Peyer's patch (tissue), 4 donors: Measurements from ENCODE around the gene ST7. TPM values are rescaled to one million over a fixed set of nuclear protein-coding genes. Genes with fewer than 3 reads are reported as not detected.

Experiments
- DNase-seq, 3 donors: peaks; one replicate each; pipeline ENCODE4 v3.0.0-alpha.2; 2017 to 2019
- H3K27ac ChIP-seq, 4 donors: fragments of 200-600 bp; sonication (generic); one replicate each; pipeline ENCODE4 v1.5.1; 2016 to 2019
- H3K27me3 ChIP-seq, 2 donors: fragments of 200-600 bp; sonication (generic); one replicate each; pipeline ENCODE4 v1.5.1; 2019
- H3K36me3 ChIP-seq, 3 donors: fragments of 200-600 bp; sonication (generic); one replicate each; pipeline ENCODE4 v1.5.1; 2016 to 2019
- H3K4me1 ChIP-seq, 4 donors: fragments of 200-600 bp; sonication (generic); one replicate each; pipeline ENCODE4 v1.5.1; 2016 to 2019
- H3K4me3 ChIP-seq, 4 donors: fragments of 200-600 bp; sonication (generic); 1 replicate in 3 of 4; 2 replicates in 1 of 4; pipeline ENCODE4 v1.5.1; 2016 to 2019; ENCODE audit warnings: mild to moderate bottlenecking in 1 of 4
- H3K9me3 ChIP-seq, 4 donors: fragments of 200-600 bp; sonication (generic); one replicate each; pipeline ENCODE4 v1.5.1; 2016 to 2019; ENCODE audit warnings: mild to moderate bottlenecking in 1 of 4
- POLR2A ChIP-seq, 2 donors: fragments of 450-650 bp; IDR thresholded peaks; one replicate each; pipeline ENCODE4 v1.5.1; 2017; ENCODE audit warnings: antibody characterized with exemption in 2 of 2, mild to moderate bottlenecking in 2 of 2, moderate library complexity in 2 of 2
- total RNA-seq, 4 donors: library from RNA; depleted of rRNA; stranded (reverse); fragments of >200 nt; gene quantifications; one replicate each; pipeline ENCODE4 v1.1.0, GENCODE V29; 2016
- TF ChIP-seq, protein P1 (sequence below), 6 experiments: fragments of 450-650 bp in 4 of 6; fragments of 200-600 bp in 2 of 6; sonication (generic) in 1 of 6; IDR thresholded peaks; one replicate each; pipeline ENCODE4 v1.5.1; 2017 to 2019; ENCODE audit warnings: antibody characterized with exemption in 6 of 6, mild to moderate bottlenecking in 3 of 6, moderate library complexity in 1 of 6

ST7 gene
- total RNA-seq, 4 donors from 2014 or later: 26.8 to 39.6 (median 29.8) TPM

DNA sequence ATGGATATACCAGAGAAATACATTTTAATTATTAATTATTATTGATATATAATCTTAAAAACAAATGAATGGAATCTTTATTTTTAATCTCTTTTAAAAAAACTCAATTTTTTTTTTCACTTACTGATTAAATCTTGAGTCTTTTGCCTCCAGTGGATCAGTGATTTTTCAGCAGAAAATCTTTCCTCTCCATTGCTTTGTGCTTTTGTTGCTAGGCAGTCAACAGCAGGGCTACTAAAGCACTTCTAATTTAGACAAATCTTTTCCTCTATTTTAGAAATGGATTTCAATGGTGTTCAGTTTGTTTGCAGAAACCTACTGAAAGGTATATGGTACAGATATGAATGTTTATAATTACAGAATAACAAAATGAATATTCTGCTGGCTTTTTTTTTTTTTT lies 143.6 kb downstream of the ST7 start:
- Histone ChIP-seq H3K4me1 (no peaks in the 10 kb centered on the region), H3K36me3 (no peaks in the 10 kb centered on the region), H3K9me3 (no peaks in the 10 kb centered on the region), H3K27me3 (no peaks in the 10 kb centered on the region), H3K4me3 (no peak overlapping the region), H3K27ac (no peak overlapping the region)
- no peak for TF ChIP-seq POLR2A (IDR thresholded peaks at IDR 0.05)
- TF ChIP-seq, protein P1, sequence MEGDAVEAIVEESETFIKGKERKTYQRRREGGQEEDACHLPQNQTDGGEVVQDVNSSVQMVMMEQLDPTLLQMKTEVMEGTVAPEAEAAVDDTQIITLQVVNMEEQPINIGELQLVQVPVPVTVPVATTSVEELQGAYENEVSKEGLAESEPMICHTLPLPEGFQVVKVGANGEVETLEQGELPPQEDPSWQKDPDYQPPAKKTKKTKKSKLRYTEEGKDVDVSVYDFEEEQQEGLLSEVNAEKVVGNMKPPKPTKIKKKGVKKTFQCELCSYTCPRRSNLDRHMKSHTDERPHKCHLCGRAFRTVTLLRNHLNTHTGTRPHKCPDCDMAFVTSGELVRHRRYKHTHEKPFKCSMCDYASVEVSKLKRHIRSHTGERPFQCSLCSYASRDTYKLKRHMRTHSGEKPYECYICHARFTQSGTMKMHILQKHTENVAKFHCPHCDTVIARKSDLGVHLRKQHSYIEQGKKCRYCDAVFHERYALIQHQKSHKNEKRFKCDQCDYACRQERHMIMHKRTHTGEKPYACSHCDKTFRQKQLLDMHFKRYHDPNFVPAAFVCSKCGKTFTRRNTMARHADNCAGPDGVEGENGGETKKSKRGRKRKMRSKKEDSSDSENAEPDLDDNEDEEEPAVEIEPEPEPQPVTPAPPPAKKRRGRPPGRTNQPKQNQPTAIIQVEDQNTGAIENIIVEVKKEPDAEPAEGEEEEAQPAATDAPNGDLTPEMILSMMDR (IDR thresholded peaks at IDR 0.05): no peak
- no peak for DNase-seq

DNA sequence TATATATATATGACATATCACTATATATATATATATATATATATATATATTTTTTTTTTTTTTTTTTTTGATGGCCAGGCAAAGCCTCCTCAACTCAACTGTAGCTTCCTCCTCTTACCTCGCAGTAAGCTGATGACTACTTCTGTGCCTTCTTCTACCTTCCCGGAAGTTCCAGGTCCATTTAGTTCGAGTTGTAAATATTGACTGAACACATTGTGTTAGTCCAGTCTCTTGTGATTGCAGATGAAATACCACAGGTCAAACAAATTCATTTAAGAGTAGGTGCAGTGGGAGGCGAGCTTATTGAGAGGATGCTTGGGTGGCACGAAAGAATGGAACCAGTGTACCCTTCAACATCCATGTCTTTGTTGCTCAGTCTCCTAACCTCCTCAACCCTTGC lies 144.6 kb downstream of the ST7 start:
- H3K27me3 ChIP-seq: no peaks in the 10 kb centered on the region
- H3K36me3 ChIP-seq: no peaks in the 10 kb centered on the region
- H3K4me1 ChIP-seq: no peaks in the 10 kb centered on the region
- no peak overlapping the region for H3K4me3 ChIP-seq
- H3K9me3 ChIP-seq: no peaks in the 10 kb centered on the region
- no peak overlapping the region for H3K27ac ChIP-seq
- TF ChIP-seq, protein P1 (IDR thresholded peaks at IDR 0.05): no peak
- no peak for TF ChIP-seq POLR2A (IDR thresholded peaks at IDR 0.05)
- no peak for DNase-seq

DNA sequence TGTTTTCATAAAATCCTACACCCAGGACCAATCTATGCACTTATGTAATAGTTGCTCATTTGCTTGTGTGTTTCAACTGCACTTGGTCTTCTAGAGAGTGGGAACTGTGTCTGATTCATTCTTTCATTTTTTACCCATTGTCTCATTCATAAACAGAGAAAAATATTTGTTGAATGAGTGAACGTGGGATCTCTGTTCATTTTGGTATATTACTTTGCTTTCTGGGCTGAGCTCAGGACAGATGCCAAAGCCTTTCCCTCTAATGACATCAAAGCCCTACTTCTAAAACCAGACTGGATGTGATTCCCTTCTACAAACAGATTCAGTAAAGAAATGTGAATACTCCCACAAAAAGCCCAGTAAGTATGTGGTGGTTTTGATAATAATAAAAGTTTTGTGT lies 145.2 kb downstream of the ST7 start:
- Histone ChIP-seq H3K4me3 (no peak overlapping the region), H3K4me1 (no peaks in the 10 kb centered on the region), H3K9me3 (no peaks in the 10 kb centered on the region), H3K27me3 (no peaks in the 10 kb centered on the region), H3K36me3 (no peaks in the 10 kb centered on the region), H3K27ac (no peak overlapping the region)
- no peak for DNase-seq
- TF ChIP-seq POLR2A (IDR thresholded peaks at IDR 0.05): no peak
- TF ChIP-seq, protein P1 (IDR thresholded peaks at IDR 0.05): no peak

DNA sequence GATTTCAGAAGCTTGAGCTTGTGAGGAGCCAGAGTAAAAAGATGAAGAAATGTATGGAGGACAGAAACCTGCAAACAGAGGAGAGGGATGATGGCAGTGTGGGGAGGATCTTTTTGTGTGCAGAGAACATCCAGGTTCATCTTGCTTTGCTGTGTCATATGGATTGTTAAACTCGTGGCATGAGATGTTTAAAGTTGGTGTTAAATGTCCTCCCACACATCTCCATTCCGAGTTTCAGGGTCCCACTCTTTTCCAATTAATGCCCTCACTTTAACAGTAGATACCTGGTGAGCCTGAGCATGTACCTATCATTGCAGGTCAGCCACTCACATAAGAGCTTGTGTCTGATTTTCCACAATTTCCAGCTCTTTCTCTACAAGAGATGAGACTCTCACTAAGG lies 147.7 kb downstream of the ST7 start:
- Histone ChIP-seq H3K27ac (no peak overlapping the region), H3K36me3 (no peaks in the 10 kb centered on the region), H3K9me3 (no peaks in the 10 kb centered on the region), H3K4me1 (no peaks in the 10 kb centered on the region), H3K4me3 (no peak overlapping the region), H3K27me3 (no peaks in the 10 kb centered on the region)
- no peak for TF ChIP-seq POLR2A (IDR thresholded peaks at IDR 0.05)
- DNase-seq: no peak

DNA sequence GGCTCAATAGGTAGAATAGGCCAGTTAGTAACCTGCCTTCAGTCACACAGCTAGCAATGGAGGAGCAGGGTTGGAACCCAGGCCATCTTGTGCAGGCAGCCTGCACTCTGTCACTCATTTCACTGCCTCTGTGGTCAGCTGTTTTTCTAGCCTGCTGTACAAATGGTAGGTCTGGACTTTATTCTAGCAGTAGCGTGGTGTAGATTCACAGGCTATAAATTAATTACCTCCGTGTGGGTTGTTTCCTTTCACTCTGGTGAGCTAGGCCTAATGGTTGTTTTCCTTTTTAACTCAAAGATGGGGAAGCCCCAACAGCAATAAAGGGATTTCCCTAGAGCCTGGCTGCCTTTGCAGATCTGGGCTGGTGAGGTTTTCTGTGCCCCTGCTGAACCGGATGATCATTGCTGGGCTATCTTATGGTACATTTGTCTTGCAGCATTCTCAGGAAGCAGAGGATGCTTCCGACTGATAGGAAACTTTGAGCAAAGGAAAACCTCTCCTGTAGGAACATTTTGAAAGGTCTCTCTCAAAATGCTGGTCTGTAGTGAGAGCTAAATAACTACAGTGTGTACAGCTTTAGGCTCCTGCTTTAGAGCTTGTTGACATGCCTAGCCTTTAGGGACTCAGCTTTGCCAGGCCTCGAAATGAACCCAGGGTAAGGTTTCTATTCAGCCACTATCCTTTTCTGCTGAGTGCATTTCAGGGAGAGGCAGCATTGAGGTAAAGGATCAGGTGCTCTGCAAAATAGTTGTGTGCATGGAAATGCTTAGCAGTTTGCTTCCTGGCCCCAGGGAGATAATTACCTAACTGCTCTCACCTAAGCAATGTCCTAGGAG lies 157.4 kb downstream of the ST7 start:
- no peaks in the 10 kb centered on the region for H3K27me3 ChIP-seq
- peak overlapping the region in 1 of 4 donors; percentile 15 for H3K27ac ChIP-seq
- TF ChIP-seq, protein P1 (IDR thresholded peaks at IDR 0.05): no peak
- DNase-seq: peak in 2 of 3 donors; percentile 52 to 54
- H3K4me3 ChIP-seq: no peak overlapping the region
- peaks cover 0 to 16% (median 0%) of the 10 kb centered on the region in 4 donors for H3K4me1 ChIP-seq
- H3K36me3 ChIP-seq: no peaks in the 10 kb centered on the region
- H3K9me3 ChIP-seq: no peaks in the 10 kb centered on the region

DNA sequence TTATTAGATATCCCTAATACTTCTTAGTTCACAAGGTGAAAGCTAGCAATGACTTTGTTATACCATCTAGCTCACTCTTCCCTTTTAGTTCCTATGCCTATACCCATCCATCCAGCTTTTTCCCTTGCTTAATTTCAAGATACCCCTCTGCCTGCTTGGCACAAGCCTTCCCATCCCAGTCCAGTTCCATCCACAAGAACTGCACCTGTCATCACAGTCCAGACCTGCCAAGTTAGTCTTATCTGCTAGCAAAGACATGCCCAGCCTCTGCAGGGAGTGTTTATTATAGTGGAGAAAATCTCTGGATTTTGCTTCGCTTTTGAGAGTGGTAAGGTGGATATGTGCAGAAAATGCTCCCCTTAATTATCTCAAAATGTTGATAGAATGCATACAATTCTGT lies 158.2 kb downstream of the ST7 start:
- Histone ChIP-seq H3K27me3 (no peaks in the 10 kb centered on the region), H3K4me3 (no peak overlapping the region), H3K4me1 (peaks cover 0 to 16% (median 0%) of the 10 kb centered on the region in 4 donors), H3K9me3 (no peaks in the 10 kb centered on the region), H3K27ac (no peak overlapping the region), H3K36me3 (no peaks in the 10 kb centered on the region)
- DNase-seq: no peak
- no peak for TF ChIP-seq POLR2A (IDR thresholded peaks at IDR 0.05)
- TF ChIP-seq, protein P1 (IDR thresholded peaks at IDR 0.05): no peak
